ENCODE data around the gene HSBP1L1. TPM values are rescaled to one million over a fixed set of nuclear protein-coding genes. Genes with fewer than 3 reads are reported as not detected.

The HSBP1L1 gene
- total RNA-seq, 1 donor from 2014 or later: 1.3 TPM

- no peak overlapping the region for H3K4me3 ChIP-seq
- peak in 1 of 2 donors; percentile 47 for DNase-seq (ENCODE audit: low spot score in 2 of 2)
- no peaks in the 10 kb centered on the region for H3K4me1 ChIP-seq
- H3K9me3 ChIP-seq: peaks cover 18 to 38% of the 10 kb centered on the region in 2 donors
- no peak overlapping the region for H3K27ac ChIP-seq
- intact Hi-C loops (cut with DNase I): no loop called here
- H3K36me3 ChIP-seq: peaks cover 20 to 37% of the 10 kb centered on the region in 2 donors
- no peaks in the 10 kb centered on the region for H3K27me3 ChIP-seq
- TF ChIP-seq CTCF (IDR thresholded peaks at IDR 0.05): no peak
Observed at GRCh38 chr18:79927607-79928562, 36.6 kb upstream of the HSBP1L1 start.

DNA sequence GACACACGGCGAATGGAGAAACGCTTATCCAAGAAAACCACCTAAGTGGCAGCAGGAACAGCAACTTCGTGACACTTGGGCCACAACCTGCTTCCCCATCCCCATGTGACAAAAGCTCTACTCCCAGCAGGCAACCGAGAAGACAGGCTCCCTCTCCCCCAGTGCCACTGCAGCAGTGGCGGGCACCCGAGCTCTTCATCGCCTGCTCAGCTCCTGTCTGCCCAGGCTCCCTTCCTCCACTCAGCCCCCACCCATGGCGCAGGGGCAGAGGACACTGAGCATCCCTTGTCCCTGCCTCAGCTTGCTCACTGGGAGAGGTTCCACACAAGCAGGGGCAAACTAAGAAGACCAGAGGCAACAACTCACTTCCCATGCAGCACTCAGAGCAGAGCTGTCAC lies 35.9 kb upstream of the HSBP1L1 start:
- intact Hi-C loops (cut with DNase I): no loop called here
- H3K27me3 ChIP-seq: no peaks in the 10 kb centered on the region
- no peaks in the 10 kb centered on the region for H3K4me1 ChIP-seq
- peaks cover 23 to 45% of the 10 kb centered on the region in 2 donors for H3K9me3 ChIP-seq
- H3K27ac ChIP-seq: no peak overlapping the region
- no peak overlapping the region for H3K4me3 ChIP-seq
- H3K36me3 ChIP-seq: peaks cover 20 to 37% of the 10 kb centered on the region in 2 donors
- peak in 1 of 2 donors; percentile 40 for DNase-seq (ENCODE audit: low spot score in 2 of 2)
- TF ChIP-seq CTCF (IDR thresholded peaks at IDR 0.05): no peak

GRCh38 chr18:79930020-79930642 lies 34.3 kb upstream of the HSBP1L1 start:
- Histone ChIP-seq H3K36me3 (peaks cover 24 to 42% of the 10 kb centered on the region in 2 donors), H3K27me3 (no peaks in the 10 kb centered on the region), H3K9me3 (peaks cover 23 to 53% of the 10 kb centered on the region in 2 donors), H3K27ac (no peak overlapping the region), H3K4me3 (no peak overlapping the region), H3K4me1 (no peaks in the 10 kb centered on the region)
- intact Hi-C loops (cut with DNase I): no loop called here
- TF ChIP-seq CTCF (IDR thresholded peaks at IDR 0.05): no peak
- DNase-seq (ENCODE audit: low spot score in 2 of 2): no peak

GRCh38 chr18:79931475-79931874 lies 33.0 kb upstream of the HSBP1L1 start:
- no peak overlapping the region for H3K4me3 ChIP-seq
- DNase-seq (ENCODE audit: low spot score in 2 of 2): no peak
- H3K4me1 ChIP-seq: no peaks in the 10 kb centered on the region
- peaks cover 23 to 53% of the 10 kb centered on the region in 2 donors for H3K9me3 ChIP-seq
- TF ChIP-seq CTCF (IDR thresholded peaks at IDR 0.05): no peak
- peaks cover 26 to 53% of the 10 kb centered on the region in 2 donors for H3K36me3 ChIP-seq
- no peaks in the 10 kb centered on the region for H3K27me3 ChIP-seq
- intact Hi-C loops (cut with DNase I): no loop called here
- no peak overlapping the region for H3K27ac ChIP-seq

DNA sequence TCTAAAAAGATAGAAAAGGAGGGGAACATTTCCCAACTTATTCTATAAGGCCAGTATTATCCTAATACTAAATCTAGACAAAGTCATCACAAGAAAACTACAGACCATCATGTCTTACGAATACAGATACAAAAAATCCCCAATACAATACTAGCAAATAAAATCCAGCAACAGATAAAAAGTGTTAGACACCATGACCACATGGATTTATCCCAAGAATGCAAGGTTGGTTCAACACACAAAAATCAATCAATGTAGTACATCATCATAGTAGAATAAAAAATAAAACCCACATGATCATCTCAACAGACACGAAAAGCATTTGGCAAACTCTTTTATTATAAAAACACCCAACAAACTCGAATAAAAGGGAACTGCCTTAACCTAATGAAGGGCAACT lies 31.5 kb upstream of the HSBP1L1 start:
- no peak overlapping the region for H3K27ac ChIP-seq
- DNase-seq (ENCODE audit: low spot score in 2 of 2): no peak
- H3K36me3 ChIP-seq: peaks cover 22 to 64% of the 10 kb centered on the region in 2 donors
- no peaks in the 10 kb centered on the region for H3K4me1 ChIP-seq
- no peaks in the 10 kb centered on the region for H3K27me3 ChIP-seq
- TF ChIP-seq CTCF (IDR thresholded peaks at IDR 0.05): no peak
- no peak overlapping the region for H3K4me3 ChIP-seq
- peaks cover 23 to 53% of the 10 kb centered on the region in 2 donors for H3K9me3 ChIP-seq
- intact Hi-C loops (cut with DNase I): no loop called here

Measured in ascending aorta (tissue), 2 donors.